Activated T-cell treated with anti-CD3 and anti-CD28 coated beads for 24 hours (primary cell): ENCODE results near the gene IKZF2.

Source experiments
- DNase-seq: peaks from one replicate; pipeline ENCODE4 v3.0.0-alpha.2; 2020; ENCODE audit warnings: low read depth

The IKZF2 gene

GRCh38 chr2:212957624-212958023, 193.8 kb downstream of the IKZF2 start:
- DNase-seq: no peak

DNA sequence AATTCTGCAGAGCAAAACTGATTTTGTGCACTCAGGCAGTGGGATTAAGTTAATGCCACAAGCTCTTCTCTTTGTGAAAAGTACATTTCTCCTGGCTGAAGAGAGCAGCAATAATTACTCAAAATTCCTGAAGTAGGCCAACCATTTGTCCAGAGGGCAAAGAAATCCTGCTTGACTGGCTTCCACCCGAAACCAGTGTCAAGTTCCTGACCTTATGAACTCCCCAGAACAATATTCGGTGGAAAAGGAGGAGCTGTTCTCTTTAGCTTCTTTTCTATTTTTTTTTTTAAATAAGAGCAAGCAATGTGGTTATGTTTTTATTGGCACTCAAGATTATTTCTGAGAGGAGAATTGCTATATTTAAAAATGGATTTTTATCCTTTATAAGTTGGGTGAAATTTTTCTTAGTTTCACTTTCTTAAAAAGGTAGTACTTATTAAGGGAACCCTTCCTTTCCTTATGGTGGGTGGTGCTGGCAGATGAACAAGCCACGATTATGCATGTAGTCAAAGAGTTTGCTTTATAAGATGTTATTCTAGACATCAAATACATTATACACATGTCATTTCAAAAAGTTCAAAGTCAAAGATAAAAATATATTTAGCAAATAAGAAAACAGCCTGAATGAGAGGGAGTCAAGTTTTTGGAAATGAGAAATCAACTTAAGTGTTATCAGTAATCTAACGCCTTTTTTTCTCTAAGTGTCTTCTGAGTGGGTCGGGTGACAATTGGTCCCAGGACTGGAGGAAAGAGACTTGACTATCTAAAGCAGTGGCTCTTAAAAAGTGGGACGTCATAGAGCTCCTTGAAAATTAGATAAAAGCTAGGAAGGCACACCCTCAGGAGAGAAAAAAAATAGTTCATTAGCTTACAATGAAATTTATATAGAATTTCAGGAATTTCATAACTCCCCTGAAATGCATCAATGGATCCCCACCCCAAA, 194.5 kb downstream of the IKZF2 start:
- no peak for DNase-seq

DNA sequence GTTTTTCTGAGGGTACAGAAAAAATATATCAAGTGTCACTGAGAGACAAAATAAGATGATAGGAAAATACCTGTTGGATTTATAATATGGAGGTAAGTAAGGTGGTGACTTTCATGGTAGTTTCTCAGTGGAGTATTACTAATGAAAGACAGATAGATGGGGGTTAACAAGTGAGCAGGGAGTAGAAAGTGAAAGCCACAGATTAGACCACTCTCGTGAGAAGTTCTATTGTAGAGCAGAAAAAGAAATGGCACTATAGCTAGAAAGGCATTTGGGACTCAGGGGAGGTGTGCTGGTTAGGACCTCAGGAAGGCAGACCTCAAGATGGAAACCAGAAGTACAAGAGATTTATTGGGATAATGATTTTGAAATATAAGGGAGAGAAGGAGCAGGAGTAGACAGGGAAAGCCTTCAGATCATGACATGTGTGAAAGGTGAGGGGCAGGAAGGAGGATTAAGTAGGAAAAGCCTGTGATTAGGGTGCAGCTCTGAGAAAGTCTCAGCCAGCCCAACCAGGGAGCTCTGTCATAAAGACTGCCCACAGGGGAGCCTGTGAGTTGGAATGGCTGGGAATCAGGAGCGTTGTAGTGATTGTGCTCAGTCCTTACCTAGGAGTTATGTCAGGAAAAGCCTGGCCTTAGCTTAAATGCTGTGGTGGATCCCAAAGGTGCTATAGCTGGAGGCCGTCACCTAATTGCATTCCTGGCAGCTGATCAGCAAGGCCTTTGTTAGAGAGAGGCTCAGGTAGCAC, 198.1 kb downstream of the IKZF2 start:
- DNase-seq: no peak

- no peak for DNase-seq
Measured at GRCh38 chr2:212949786-212950185, 201.6 kb downstream of the IKZF2 start.
